ENCODE measurements around the gene SPIN1.

DNA sequence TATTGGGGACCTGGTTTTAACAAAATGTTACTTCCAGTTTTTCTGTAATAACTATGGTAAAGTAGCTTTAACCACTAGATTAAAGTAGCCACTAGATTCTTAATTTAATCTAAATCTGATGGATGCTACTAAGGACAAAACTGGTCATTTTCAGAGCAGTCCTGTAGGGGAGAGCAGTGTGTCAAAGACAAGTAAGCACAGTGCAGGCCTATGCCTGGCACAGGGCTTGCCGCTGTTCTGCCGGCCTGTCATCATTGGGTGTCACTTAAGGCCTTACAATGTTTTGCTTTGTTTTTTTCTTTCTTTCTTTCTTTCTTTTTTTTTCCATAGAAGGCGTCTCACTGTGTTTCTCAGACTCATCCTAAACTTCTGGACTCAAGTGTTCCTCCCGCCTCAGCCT lies 93.7 kb downstream of the SPIN1 start:
- TF ChIP-seq POLR2A (IDR thresholded peaks at IDR 0.05) (no peak), EP300 (IDR thresholded peaks at IDR 0.05) (no peak)
- TF ChIP-seq, protein P1, sequence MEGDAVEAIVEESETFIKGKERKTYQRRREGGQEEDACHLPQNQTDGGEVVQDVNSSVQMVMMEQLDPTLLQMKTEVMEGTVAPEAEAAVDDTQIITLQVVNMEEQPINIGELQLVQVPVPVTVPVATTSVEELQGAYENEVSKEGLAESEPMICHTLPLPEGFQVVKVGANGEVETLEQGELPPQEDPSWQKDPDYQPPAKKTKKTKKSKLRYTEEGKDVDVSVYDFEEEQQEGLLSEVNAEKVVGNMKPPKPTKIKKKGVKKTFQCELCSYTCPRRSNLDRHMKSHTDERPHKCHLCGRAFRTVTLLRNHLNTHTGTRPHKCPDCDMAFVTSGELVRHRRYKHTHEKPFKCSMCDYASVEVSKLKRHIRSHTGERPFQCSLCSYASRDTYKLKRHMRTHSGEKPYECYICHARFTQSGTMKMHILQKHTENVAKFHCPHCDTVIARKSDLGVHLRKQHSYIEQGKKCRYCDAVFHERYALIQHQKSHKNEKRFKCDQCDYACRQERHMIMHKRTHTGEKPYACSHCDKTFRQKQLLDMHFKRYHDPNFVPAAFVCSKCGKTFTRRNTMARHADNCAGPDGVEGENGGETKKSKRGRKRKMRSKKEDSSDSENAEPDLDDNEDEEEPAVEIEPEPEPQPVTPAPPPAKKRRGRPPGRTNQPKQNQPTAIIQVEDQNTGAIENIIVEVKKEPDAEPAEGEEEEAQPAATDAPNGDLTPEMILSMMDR (IDR thresholded peaks at IDR 0.05): no peak

All from tibial nerve (tissue), 4 donors.